ENCODE measurements around the gene CYS1. TPM values are rescaled to one million over a fixed set of nuclear protein-coding genes. Genes with fewer than 3 reads are reported as not detected.
A peak's percentile ranks its signal among the peaks of the same experiment; 100 is the strongest.

Gene CYS1
- total RNA-seq, 1 experiment from 2014 or later, result 1.2 TPM

- Mint-ChIP-seq H3K27ac (peak within 1 kb of the TSS; percentile 97), H3K4me1 (peaks cover 36% of the 10 kb centered on the region), H3K27me3 (ENCODE audit: low read depth) (no peaks in the 10 kb centered on the region; the same call in 1 of the 2 replicates), H3K9me3 (no peaks in the 10 kb centered on the region), H3K36me3 (peaks cover 42% of the 10 kb centered on the region), H3K4me3 (peak within 1 kb of the TSS; percentile 91)
- CTCF ChIA-PET, result interaction anchor here (0.7 to 3.2 kb wide), 5 partner anchors 10 to 324 kb away, joined by 3 to 47 read pairs (median 15); no protein-coding TSS in a partner anchor
- peak; percentile 96 for DNase-seq (ENCODE audit: low spot score)
- peak; percentile 90 for ATAC-seq
- POLR2A ChIA-PET, result no interaction called here
- TF ChIP-seq, protein P1, sequence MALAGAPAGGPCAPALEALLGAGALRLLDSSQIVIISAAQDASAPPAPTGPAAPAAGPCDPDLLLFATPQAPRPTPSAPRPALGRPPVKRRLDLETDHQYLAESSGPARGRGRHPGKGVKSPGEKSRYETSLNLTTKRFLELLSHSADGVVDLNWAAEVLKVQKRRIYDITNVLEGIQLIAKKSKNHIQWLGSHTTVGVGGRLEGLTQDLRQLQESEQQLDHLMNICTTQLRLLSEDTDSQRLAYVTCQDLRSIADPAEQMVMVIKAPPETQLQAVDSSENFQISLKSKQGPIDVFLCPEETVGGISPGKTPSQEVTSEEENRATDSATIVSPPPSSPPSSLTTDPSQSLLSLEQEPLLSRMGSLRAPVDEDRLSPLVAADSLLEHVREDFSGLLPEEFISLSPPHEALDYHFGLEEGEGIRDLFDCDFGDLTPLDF (CRISPR knock-in tag; IDR thresholded peaks at IDR 0.05), result peak; percentile 68; the same call in 1 of the 2 replicates
- peak; percentile 58; the same call in 1 of the 2 replicates for TF ChIP-seq ETV6 (CRISPR knock-in tag; IDR thresholded peaks at IDR 0.05)
- peak; percentile 85 for TF ChIP-seq MAX (CRISPR knock-in tag; IDR thresholded peaks at IDR 0.05)
- peak; percentile 63 for TF ChIP-seq FOXK1 (CRISPR knock-in tag; IDR thresholded peaks at IDR 0.05)
- TF ChIP-seq TEAD1 (CRISPR knock-in tag; IDR thresholded peaks at IDR 0.05), result peak; percentile 34; the same call in 1 of the 2 replicates
- TF ChIP-seq, protein P2, sequence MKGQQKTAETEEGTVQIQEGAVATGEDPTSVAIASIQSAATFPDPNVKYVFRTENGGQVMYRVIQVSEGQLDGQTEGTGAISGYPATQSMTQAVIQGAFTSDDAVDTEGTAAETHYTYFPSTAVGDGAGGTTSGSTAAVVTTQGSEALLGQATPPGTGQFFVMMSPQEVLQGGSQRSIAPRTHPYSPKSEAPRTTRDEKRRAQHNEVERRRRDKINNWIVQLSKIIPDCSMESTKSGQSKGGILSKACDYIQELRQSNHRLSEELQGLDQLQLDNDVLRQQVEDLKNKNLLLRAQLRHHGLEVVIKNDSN (CRISPR knock-in tag; IDR thresholded peaks at IDR 0.05), result peak; percentile 25; the same call in 1 of the 2 replicates
- TF ChIP-seq ZNF219 (CRISPR knock-in tag; IDR thresholded peaks at IDR 0.05; ENCODE audit: borderline replicate concordance), result 0 out of 2 replicates have a peak, but pooled peaks have one; percentile 40
- TF ChIP-seq, protein P3, sequence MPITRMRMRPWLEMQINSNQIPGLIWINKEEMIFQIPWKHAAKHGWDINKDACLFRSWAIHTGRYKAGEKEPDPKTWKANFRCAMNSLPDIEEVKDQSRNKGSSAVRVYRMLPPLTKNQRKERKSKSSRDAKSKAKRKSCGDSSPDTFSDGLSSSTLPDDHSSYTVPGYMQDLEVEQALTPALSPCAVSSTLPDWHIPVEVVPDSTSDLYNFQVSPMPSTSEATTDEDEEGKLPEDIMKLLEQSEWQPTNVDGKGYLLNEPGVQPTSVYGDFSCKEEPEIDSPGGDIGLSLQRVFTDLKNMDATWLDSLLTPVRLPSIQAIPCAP (CRISPR knock-in tag; IDR thresholded peaks at IDR 0.05), result no peak; the same call in 1 of the 2 replicates
- peak; percentile 81 for TF ChIP-seq ESRRA (CRISPR knock-in tag; IDR thresholded peaks at IDR 0.05; ENCODE audit: borderline replicate concordance)
- 0 out of 2 replicates have a peak, but pooled peaks have one; percentile 49 for TF ChIP-seq KAT7 (CRISPR knock-in tag; IDR thresholded peaks at IDR 0.05; ENCODE audit: borderline replicate concordance)
- peak; percentile 76 for TF ChIP-seq E2F5 (CRISPR knock-in tag; IDR thresholded peaks at IDR 0.05)
- no peak for TF ChIP-seq ZNF671 (CRISPR knock-in tag; IDR thresholded peaks at IDR 0.05)
- no peak for TF ChIP-seq NR2C2 (CRISPR knock-in tag; IDR thresholded peaks at IDR 0.05)
- peak; percentile 55 for TF ChIP-seq CREB1 (CRISPR knock-in tag; IDR thresholded peaks at IDR 0.05)
- peak; percentile 1; the same call in 1 of the 2 replicates for TF ChIP-seq CREM (CRISPR knock-in tag; IDR thresholded peaks at IDR 0.05)
- TF ChIP-seq, protein P4, sequence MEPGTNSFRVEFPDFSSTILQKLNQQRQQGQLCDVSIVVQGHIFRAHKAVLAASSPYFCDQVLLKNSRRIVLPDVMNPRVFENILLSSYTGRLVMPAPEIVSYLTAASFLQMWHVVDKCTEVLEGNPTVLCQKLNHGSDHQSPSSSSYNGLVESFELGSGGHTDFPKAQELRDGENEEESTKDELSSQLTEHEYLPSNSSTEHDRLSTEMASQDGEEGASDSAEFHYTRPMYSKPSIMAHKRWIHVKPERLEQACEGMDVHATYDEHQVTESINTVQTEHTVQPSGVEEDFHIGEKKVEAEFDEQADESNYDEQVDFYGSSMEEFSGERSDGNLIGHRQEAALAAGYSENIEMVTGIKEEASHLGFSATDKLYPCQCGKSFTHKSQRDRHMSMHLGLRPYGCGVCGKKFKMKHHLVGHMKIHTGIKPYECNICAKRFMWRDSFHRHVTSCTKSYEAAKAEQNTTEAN (CRISPR knock-in tag; IDR thresholded peaks at IDR 0.05), result peak; percentile 79; the same call in 1 of the 2 replicates
- no peak for TF ChIP-seq FOXJ3 (CRISPR knock-in tag; IDR thresholded peaks at IDR 0.05; ENCODE audit: borderline replicate concordance)
- no peak for TF ChIP-seq ZNF416 (CRISPR knock-in tag; IDR thresholded peaks at IDR 0.05)
- no peak for TF ChIP-seq NFATC4 (CRISPR knock-in tag; IDR thresholded peaks at IDR 0.05)
- 0 out of 2 replicates have a peak, but pooled peaks have one; percentile 56 for TF ChIP-seq TCF7 (CRISPR knock-in tag; IDR thresholded peaks at IDR 0.05; ENCODE audit: low read depth)
- 0 out of 2 replicates have a peak, but pooled peaks have one; percentile 34 for TF ChIP-seq TEAD4 (CRISPR knock-in tag; IDR thresholded peaks at IDR 0.05)
- TF ChIP-seq NFYB (CRISPR knock-in tag; conservative IDR thresholded peaks at IDR 0.05; ENCODE audit: low read depth), result peak; percentile 95
- TF ChIP-seq ATF6 (CRISPR knock-in tag; IDR thresholded peaks at IDR 0.05), result no peak
- TF ChIP-seq, protein P5, sequence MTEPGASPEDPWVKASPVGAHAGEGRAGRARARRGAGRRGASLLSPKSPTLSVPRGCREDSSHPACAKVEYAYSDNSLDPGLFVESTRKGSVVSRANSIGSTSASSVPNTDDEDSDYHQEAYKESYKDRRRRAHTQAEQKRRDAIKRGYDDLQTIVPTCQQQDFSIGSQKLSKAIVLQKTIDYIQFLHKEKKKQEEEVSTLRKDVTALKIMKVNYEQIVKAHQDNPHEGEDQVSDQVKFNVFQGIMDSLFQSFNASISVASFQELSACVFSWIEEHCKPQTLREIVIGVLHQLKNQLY (CRISPR knock-in tag; IDR thresholded peaks at IDR 0.05), result no peak
- no peak for TF ChIP-seq ELF4 (CRISPR knock-in tag; IDR thresholded peaks at IDR 0.05; ENCODE audit: low read depth)
- TF ChIP-seq NR3C1 (CRISPR knock-in tag; conservative IDR thresholded peaks at IDR 0.05; ENCODE audit: low read depth), result no peak
These were observed 42.5 kb upstream of the CYS1 start, which contains the start of gene RRM2 for GRCh38 chr2:10122500-10123280. Gene RRM2, plus strand, starts transcription at chr2:10122739. Its CDS starts 60 bp downstream, at chr2:10122799.
